HepG2 (cell line): ENCODE results near the gene SZRD1. TPM values are rescaled to one million over a fixed set of nuclear protein-coding genes. Genes with fewer than 3 reads are reported as not detected.
A peak's percentile ranks its signal among the peaks of the same experiment; 100 is the strongest.

Experiments used
- ATRX ChIP-seq: sonication (generic); formaldehyde crosslinking; IDR thresholded peaks from 2 replicates; pipeline ENCODE4 v1.4.0; 2020; ENCODE audit warnings: missing genetic modification reagents, borderline replicate concordance
- DMAP1 ChIP-seq: IDR thresholded peaks from 2 replicates; pipeline ENCODE4 v1.6.1; 2016
- EP300 ChIP-seq, 3 experiments: sonication (generic) in 1 of 3; formaldehyde crosslinking in 1 of 3; IDR thresholded peaks; 2 replicates each; pipeline versions ENCODE4 v1.5.1 to v1.6.1; 2011 to 2020; ENCODE audit warnings: low read depth in 2 of 3, low read length in 2 of 3, borderline replicate concordance in 1 of 3, improper control_type of control experiment in 1 of 3, mild to moderate bottlenecking in 1 of 3, missing genetic modification reagents in 1 of 3, moderate library complexity in 1 of 3
- HBP1 ChIP-seq: IDR thresholded peaks from 2 replicates; pipeline ENCODE4 v1.6.1; 2016; ENCODE audit warnings: low read depth, control low read depth
- HNF4A ChIP-seq: sonication (generic); formaldehyde crosslinking; IDR thresholded peaks from 2 replicates; pipeline ENCODE4 v1.4.0; 2020; ENCODE audit warnings: missing genetic modification reagents
- HNRNPLL ChIP-seq: fragments of 200-400 bp; formaldehyde crosslinking; IDR thresholded peaks from 2 replicates; pipeline ENCODE4 v1.6.1; 2017; ENCODE audit warnings: mild to moderate bottlenecking, low read depth, low read length; ENCODE audit not compliant: poor library complexity, severe bottlenecking
- KDM1A ChIP-seq: IDR thresholded peaks from 2 replicates; pipeline ENCODE4 v1.6.1; 2016; ENCODE audit warnings: missing compliant biosample characterization
- MTA1 ChIP-seq: sonication (generic); formaldehyde crosslinking; IDR thresholded peaks from 2 replicates; pipeline ENCODE4 v1.4.0; 2020; ENCODE audit warnings: missing genetic modification reagents, mild to moderate bottlenecking, borderline replicate concordance
- MTF2 ChIP-seq: sonication (generic); formaldehyde crosslinking; IDR thresholded peaks from 2 replicates; pipeline ENCODE4 v1.5.0; 2020; ENCODE audit warnings: missing genetic modification reagents, borderline replicate concordance
- NFIC ChIP-seq: IDR thresholded peaks from 2 replicates; pipeline ENCODE4 v1.6.1; 2012; ENCODE audit warnings: mild to moderate bottlenecking, low read length, inconsistent platforms
- NFYC ChIP-seq: IDR thresholded peaks from 2 replicates; pipeline ENCODE4 v1.6.1; 2016; ENCODE audit warnings: missing genetic modification reagents, missing compliant biosample characterization
- PITX1 ChIP-seq: sonication (generic); formaldehyde crosslinking; IDR thresholded peaks from 2 replicates; pipeline ENCODE4 v1.5.1; 2020; ENCODE audit warnings: mild to moderate bottlenecking, missing genetic modification reagents
- POLR2A ChIP-seq, 2 experiments: IDR thresholded peaks; 2 replicates each; pipeline ENCODE4 v1.6.1; 2011; ENCODE audit warnings: low read depth in 2 of 2, low read length in 2 of 2, mild to moderate bottlenecking in 1 of 2, moderate library complexity in 1 of 2; ENCODE audit not compliant: insufficient read depth in 1 of 2
- RBFOX2 ChIP-seq: fragments of 200-400 bp; formaldehyde crosslinking; IDR thresholded peaks from 2 replicates; pipeline ENCODE4 v1.6.1; 2017; ENCODE audit warnings: low read depth, mild to moderate bottlenecking, low read length
- SRSF1 ChIP-seq: fragments of 200-400 bp; formaldehyde crosslinking; optimal IDR thresholded peaks from 2 replicates; pipeline ENCODE3; 2017; ENCODE audit warnings: mild to moderate bottlenecking, low read depth, low read length, moderate library complexity
- XBP1 ChIP-seq: sonication (generic); formaldehyde crosslinking; IDR thresholded peaks from 2 replicates; pipeline ENCODE4 v1.5.0; 2020; ENCODE audit warnings: missing genetic modification reagents
- ZFP36L2 ChIP-seq: sonication (generic); formaldehyde crosslinking; IDR thresholded peaks from 2 replicates; pipeline ENCODE4 v1.4.0; 2020; ENCODE audit warnings: missing genetic modification reagents
- ZFX ChIP-seq: sonication (generic); formaldehyde crosslinking; IDR thresholded peaks from 2 replicates; pipeline ENCODE4 v1.4.0; 2020; ENCODE audit warnings: mild to moderate bottlenecking, low read depth, missing genetic modification reagents, moderate library complexity
- ZNF274 ChIP-seq: sonication (generic); formaldehyde crosslinking; IDR thresholded peaks from 2 replicates; pipeline ENCODE4 v1.5.1; 2020; ENCODE audit warnings: mild to moderate bottlenecking, missing genetic modification reagents
- ZNF276 ChIP-seq: sonication (generic); formaldehyde crosslinking; IDR thresholded peaks from 2 replicates; pipeline ENCODE4 v1.4.0; 2020; ENCODE audit warnings: mild to moderate bottlenecking, low read depth, missing genetic modification reagents
- ZNF280B ChIP-seq: sonication (generic); formaldehyde crosslinking; IDR thresholded peaks from 2 replicates; pipeline ENCODE4 v1.5.0; 2020; ENCODE audit warnings: missing genetic modification reagents, mild to moderate bottlenecking, borderline replicate concordance
- ZNF343 ChIP-seq: sonication (generic); formaldehyde crosslinking; IDR thresholded peaks from 2 replicates; pipeline ENCODE4 v1.4.0; 2020; ENCODE audit warnings: mild to moderate bottlenecking, missing genetic modification reagents
- ZNF616 ChIP-seq: sonication (generic); formaldehyde crosslinking; IDR thresholded peaks from 2 replicates; pipeline ENCODE4 v1.5.0; 2020; ENCODE audit warnings: low read depth, mild to moderate bottlenecking, missing genetic modification reagents
- ZNF670 ChIP-seq: sonication (generic); formaldehyde crosslinking; IDR thresholded peaks from 2 replicates; pipeline ENCODE4 v1.8.0; 2022; ENCODE audit warnings: mild to moderate bottlenecking, missing genetic modification reagents, borderline replicate concordance
- ZNF766 ChIP-seq: sonication (generic); formaldehyde crosslinking; IDR thresholded peaks from 2 replicates; pipeline ENCODE4 v1.5.0; 2020; ENCODE audit warnings: missing genetic modification reagents, borderline replicate concordance
- ZNF83 ChIP-seq: sonication (generic); formaldehyde crosslinking; IDR thresholded peaks from 2 replicates; pipeline ENCODE4 v1.4.0; 2020; ENCODE audit warnings: missing genetic modification reagents, mild to moderate bottlenecking, borderline replicate concordance
- polyA plus RNA-seq, 8 experiments: library from polyadenylated mRNA; depleted of rRNA in 3 of 8; stranded (reverse) in 7 of 8; unstranded in 1 of 8; fragments of >200 nt; fragmentation: Illumina TruSeq in 4 of 8; extraction: Trizol in 4 of 8; gene quantifications; 2 replicates each; pipeline versions ENCODE4 v1.2.1 to v1.2.3, GENCODE V29; 2011 to 2016; ENCODE audit warnings: low read depth in 4 of 8, missing spikeins in 1 of 8, mixed read lengths in 1 of 8; ENCODE audit not compliant: insufficient read depth in 1 of 8
- total RNA-seq, 5 experiments: library from RNA; depleted of rRNA; stranded (reverse); fragments of >200 nt; fragmentation: Illumina TruSeq; extraction: Trizol; gene quantifications; 2 replicates each; pipeline ENCODE4 v1.2.3, GENCODE V29; 2016; ENCODE audit warnings: low read depth in 1 of 5

The SZRD1 gene
- total and polyA plus RNA-seq, 2 of the 13 experiments (the other 11 are each of a cell fraction or from before 2014, with no cell fraction given): 28.5 to 41.4 TPM

- TF ChIP-seq ZNF343: 0 out of 2 replicates have a peak, but pooled peaks have one; percentile 58
- TF ChIP-seq RBFOX2: peak; percentile 88
- TF ChIP-seq ZNF83: peak; percentile 75; the same call in 1 of the 2 replicates
- peak; percentile 91 for TF ChIP-seq DMAP1
- peak; percentile 95 to 99 for TF ChIP-seq POLR2A (IDR thresholded peaks at IDR 0.05; ENCODE audit: insufficient read depth in 1 of 2, low read depth in 2 of 2, low read length in 2 of 2)
- TF ChIP-seq HBP1 (CRISPR knock-in tag): peak; percentile 74
- no peak for TF ChIP-seq NFIC
- TF ChIP-seq ZFX (CRISPR knock-in tag): peak; percentile 86
- TF ChIP-seq KDM1A: no peak
- peak; percentile 64 for TF ChIP-seq HNRNPLL
- TF ChIP-seq PITX1 (CRISPR knock-in tag): peak; percentile 78; the same call in 1 of the 2 replicates
- TF ChIP-seq EP300 (IDR thresholded peaks at IDR 0.05; ENCODE audit: low read depth in 2 of 2, low read length in 2 of 2): peak in 1 of 2 experiments; percentile 28; a peak in 2 of 4 replicates
- TF ChIP-seq EP300 (CRISPR knock-in tag; IDR thresholded peaks at IDR 0.05; ENCODE audit: borderline replicate concordance): 0 out of 2 replicates have a peak, but pooled peaks have one; percentile 47
- peak; percentile 57 for TF ChIP-seq ZNF616 (CRISPR knock-in tag)
- peak; percentile 75; the same call in 1 of the 2 replicates for TF ChIP-seq ZNF670 (CRISPR knock-in tag)
- peak; percentile 54 for TF ChIP-seq NFYC (CRISPR knock-in tag)
- peak; percentile 50 for TF ChIP-seq SRSF1
- TF ChIP-seq ZFP36L2 (CRISPR knock-in tag): no peak
- peak; percentile 74; the same call in 1 of the 2 replicates for TF ChIP-seq XBP1 (CRISPR knock-in tag)
- TF ChIP-seq MTA1: peak; percentile 86; the same call in 1 of the 2 replicates
- no peak; the same call in 1 of the 2 replicates for TF ChIP-seq ZNF766 (CRISPR knock-in tag)
- TF ChIP-seq HNF4A: peak; percentile 27; the same call in 1 of the 2 replicates
- no peak for TF ChIP-seq ZNF274 (CRISPR knock-in tag)
- TF ChIP-seq ZNF280B (CRISPR knock-in tag): no peak; the same call in 1 of the 2 replicates
- TF ChIP-seq MTF2: peak; percentile 94
- 0 out of 2 replicates have a peak, but pooled peaks have one; percentile 36 for TF ChIP-seq ZNF276 (CRISPR knock-in tag)
- TF ChIP-seq ATRX: no peak
These were observed 73.6 kb downstream of the SZRD1 start, which contains the start of gene NECAP2 (continued) for GRCh38 chr1:16440470-16441281.
